H4 (cell line): Measurements from ENCODE around the gene AUTS2. TPM values are rescaled to one million over a fixed set of nuclear protein-coding genes. Genes with fewer than 3 reads are reported as not detected.

ENCODE experiments used
- DNase-seq: peaks from one replicate; pipeline ENCODE4 v3.0.0-alpha.2; 2015; ENCODE audit warnings: low spot score
- total RNA-seq: library from RNA; depleted of rRNA; stranded (reverse); fragments of >200 nt; shearing (Covaris generic); gene quantifications from 2 replicates; pipeline ENCODE4 v1.2.3, GENCODE V29; 2014

AUTS2 gene
- total RNA-seq, 1 experiment from 2014 or later: 4.1 TPM

GRCh38 chr7:70620333-70621055 is 1022.2 kb downstream of the AUTS2 start:
- no peak for DNase-seq

DNA sequence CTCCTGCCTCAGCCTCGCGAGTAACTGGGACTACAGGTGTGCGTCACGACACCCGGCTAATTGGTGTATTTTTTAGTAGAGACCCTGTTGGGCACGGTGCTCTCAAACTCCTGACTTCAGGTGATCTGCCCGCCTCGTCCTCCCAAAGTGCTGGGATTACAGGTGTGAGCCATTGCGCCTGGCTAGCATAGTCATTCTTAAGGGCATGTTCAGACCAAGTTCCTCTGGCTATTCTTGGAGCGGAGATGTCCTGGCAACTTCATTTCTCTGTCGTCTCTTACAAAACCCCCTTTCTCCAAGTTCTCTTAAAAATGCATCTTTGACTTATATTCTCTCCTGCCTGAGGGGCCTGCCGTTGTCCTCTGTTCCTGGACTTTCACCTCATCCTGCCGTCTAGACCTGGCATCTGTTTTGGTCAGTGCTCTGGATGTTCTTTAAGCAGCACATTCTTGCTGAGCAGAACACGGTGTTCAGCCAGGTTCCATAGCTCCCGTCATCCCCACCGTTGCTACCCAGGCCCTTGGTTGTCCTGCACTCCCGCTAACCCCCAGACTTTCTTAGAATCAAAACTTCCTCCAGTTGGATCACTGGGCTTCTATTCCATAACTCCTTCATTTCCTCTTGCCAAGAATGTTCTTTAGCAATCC is 1023.8 kb downstream of the AUTS2 start:
- DNase-seq: no peak

GRCh38 chr7:70622936-70623335 is 1024.7 kb downstream of the AUTS2 start:
- no peak for DNase-seq

DNA sequence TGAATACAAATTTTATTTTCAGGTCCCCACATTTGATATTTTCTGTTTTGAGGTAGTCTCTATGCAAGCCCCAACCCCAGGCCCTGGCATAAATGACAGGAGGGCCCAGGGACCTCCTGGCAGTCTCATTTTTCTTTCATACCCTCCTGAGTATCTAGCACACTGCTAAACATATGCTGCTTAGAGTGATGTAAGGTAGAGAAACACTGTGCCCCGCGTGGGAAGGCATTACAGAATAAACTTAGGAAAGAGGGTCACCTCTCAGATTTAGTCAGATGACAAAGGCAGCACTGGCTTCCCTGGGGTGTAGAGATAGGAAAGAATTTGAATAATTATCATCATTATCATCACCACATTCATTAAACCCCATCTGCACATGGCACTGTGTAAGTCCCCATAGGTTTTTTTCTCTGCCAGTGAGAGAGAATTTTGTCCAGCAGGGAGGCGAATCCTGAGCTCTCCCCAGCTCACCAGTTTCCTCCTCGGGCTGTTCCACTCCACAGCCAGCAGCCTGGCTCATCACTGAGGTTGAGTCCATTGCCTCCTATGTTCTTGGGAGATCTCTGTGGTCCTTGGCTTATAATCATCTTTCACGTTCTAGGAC is 1026.3 kb downstream of the AUTS2 start:
- no peak for DNase-seq

GRCh38 chr7:70627461-70627860 is 1029.2 kb downstream of the AUTS2 start:
- DNase-seq: no peak

GRCh38 chr7:70630440-70630817 is 1032.2 kb downstream of the AUTS2 start:
- no peak for DNase-seq

DNA sequence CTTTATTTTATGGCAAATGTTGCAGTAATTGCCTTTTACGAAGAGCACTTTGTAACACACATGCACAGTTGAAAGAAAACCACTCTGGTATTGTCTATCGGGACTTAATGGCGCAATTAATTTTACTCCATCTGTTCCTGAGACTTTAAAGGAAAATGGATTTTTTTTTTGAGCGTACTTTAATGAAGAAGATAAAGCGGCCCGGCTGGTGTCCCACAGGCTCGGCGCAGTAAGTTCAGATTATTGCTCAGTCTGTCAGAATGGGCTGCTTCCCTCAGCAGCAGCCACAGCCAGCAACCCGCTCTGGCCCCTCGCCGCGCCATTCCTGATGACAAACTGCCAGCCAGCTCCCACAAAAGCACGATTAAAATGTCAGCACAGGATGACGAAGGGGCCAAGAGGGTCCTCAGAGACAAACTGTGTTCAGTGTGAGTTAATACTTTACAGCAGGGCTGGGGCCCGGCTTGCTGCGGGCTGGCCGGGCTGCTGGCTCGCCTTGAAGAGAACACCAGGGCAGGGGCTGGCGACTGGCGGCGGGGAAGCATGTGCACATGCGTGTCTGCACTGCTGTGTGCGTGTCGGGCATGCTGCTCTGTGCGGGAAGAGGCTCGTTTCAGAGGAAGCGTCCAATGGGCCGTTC is 1032.7 kb downstream of the AUTS2 start:
- DNase-seq: no peak

DNA sequence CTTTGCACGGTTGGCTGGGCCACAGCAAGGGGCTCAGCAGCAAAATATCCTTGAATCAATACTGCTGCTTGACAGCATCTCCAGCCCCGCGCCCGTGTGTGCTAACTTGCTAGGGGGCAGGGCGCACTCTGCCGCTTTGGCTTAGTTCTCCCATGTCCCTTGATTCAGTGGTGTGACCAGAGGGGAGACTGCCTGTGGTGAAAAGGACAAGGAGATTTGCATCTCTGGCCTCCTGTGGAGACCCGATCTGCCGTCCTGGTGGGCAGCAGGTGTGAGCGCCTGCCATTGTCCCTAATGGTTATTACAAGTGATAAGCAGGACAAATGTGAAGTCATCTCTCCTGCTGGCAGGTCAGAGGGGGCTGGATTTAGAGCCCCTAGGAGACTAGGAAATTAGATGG is 1033.4 kb downstream of the AUTS2 start:
- no peak for DNase-seq

- no peak for DNase-seq
Observed at GRCh38 chr7:70632400-70632799, 1034.1 kb downstream of the AUTS2 start.

DNA sequence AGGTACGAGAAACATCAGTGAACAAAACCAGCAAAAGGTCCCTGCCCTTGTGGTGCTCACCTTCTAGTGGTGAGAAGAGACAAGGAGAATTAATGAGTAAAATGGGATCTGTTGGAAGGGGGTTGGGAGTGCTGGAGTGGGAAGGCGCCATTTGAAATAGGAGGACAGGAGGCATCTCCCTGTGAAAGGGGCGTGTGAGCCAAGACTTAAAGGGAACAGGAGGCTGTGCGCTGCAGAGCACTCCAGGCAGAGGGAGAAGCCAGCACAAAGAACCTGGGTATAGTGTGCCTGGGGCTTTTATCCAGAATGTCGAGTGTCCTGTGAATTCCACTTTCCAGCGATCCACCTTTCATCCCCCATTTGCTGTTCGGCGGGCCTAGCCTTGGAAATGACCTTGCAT is 1035.8 kb downstream of the AUTS2 start:
- no peak for DNase-seq

DNA sequence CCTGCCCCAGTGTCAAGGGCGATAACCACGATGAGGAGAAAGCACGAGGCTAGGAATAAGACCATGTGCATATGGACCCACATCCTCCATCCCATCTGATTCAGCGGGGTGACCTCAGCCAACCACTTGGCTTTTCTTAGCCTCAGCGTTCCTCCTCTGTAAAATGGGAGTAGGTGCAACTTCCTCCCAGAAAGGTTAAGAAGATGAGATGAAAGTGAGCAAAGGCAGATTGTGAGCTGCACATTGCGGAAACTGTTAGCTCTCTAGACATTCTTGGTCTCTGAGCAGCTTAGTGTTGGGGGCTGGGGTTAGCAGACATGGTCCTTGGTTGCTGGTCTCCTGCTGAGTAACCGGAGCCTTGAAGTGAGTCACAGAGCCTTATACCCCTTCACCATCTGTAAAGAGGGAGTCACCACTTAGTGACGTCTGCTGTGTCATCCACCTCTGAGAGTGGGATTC is 1036.4 kb downstream of the AUTS2 start:
- DNase-seq: peak; percentile 65

GRCh38 chr7:70635633-70636032 is 1037.4 kb downstream of the AUTS2 start:
- DNase-seq: no peak

DNA sequence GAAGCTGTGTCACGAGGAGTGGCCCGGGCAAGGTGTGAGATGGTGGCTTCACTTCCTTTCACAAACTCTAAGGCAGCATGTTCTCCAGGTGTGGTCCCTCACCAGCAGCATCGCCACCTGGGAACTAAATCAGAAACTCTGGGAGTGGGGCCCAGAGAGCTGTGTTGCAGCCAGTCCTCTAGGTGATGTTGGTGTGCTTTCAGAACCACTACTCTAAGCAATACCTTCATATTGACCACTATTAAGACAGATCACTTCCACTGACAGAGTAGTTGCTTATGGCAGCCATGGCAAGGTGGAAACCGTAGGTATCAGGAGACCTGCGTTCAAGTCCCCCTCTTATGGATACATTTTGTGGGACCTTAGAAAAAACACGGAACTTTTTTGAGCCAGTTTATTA is 1037.9 kb downstream of the AUTS2 start:
- DNase-seq: no peak

DNA sequence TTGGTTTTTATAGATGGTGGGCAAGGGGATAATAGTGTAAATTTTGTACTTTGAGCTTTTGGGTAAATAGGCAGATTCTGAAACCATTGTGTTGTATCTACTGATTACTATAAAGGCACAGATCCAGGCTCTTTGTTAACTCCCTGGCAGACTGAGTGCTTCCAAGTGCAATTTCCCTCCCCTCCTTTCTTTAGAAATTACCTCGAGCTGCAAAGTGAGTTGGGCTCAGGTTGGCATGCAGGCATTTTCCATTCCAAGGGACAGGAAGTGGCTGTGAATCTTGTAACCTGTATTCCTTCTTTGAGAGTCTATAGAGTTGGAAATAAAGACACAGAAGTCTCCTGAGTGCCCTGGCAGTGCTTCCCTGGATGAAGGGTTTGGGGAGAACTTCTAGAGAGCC is 1039.5 kb downstream of the AUTS2 start:
- DNase-seq: no peak

DNA sequence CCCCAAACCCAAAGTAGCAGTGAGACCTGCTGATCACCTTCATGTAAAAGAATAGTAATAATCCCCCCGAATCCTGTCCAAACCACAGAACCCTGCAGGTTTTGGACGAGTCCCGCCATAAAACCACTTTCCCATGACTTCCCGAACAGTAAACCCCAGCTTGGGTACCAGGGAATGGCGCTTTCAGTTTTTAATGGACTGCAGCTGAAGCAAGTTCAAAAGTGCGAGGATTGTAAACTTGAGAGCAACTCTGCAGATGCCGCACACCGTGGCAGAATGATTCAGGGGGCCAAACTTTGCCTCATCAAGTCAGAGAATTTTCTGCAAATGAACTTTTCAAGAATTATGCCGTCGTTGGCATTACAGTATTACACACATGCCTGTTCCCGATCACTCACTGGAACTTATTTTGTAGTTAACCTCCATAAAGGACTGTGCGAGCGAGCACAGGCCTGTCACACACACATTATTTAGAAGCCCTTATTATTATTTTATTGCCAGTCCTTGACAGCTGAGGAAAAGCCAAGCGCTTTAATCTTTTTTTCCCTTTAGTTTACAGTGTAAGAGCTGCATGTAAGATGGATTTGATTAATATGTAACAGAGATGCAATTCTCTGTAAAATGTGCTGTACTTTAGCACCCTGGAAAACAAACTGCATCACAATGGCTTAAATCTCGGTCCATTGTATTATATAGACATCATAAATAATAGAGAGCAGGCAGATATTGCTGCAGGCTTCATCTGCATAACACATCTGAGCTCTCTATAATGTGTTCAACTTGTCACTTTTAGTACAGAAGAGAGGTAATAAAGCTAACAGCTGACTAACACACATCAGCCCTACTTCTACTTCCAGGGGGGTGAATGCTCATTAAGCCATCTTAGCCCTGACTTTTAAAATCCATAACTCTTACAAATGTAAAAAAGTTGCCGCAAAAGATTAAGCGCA is 1040.2 kb downstream of the AUTS2 start:
- no peak for DNase-seq

- peak; percentile 77 for DNase-seq
Observed at GRCh38 chr7:70640266-70640833, 1042.1 kb downstream of the AUTS2 start.

- no peak for DNase-seq
Observed at GRCh38 chr7:70641882-70642281, 1043.6 kb downstream of the AUTS2 start.

- no peak for DNase-seq
Observed at GRCh38 chr7:70645279-70645678, 1047.0 kb downstream of the AUTS2 start.

- no peak for DNase-seq
Observed at GRCh38 chr7:70645876-70646351, 1047.6 kb downstream of the AUTS2 start.

GRCh38 chr7:70646536-70647248 is 1048.4 kb downstream of the AUTS2 start:
- DNase-seq: no peak
